ENCODE results near the gene RAB28. TPM values are rescaled to one million over a fixed set of nuclear protein-coding genes. Genes with fewer than 3 reads are reported as not detected.

The RAB28 gene
- total RNA-seq, 4 donors from 2014 or later = 18.7 to 34.2 (median 20.1) TPM

GRCh38 chr4:13367691-13368090 lies 116.4 kb downstream of the RAB28 start:
- no peak for TF ChIP-seq CTCF (IDR thresholded peaks at IDR 0.05; ENCODE audit: low read depth)

GRCh38 chr4:13367244-13367643 lies 116.9 kb downstream of the RAB28 start:
- TF ChIP-seq CTCF (IDR thresholded peaks at IDR 0.05; ENCODE audit: low read depth) = no peak

GRCh38 chr4:13365195-13365594 lies 118.9 kb downstream of the RAB28 start:
- TF ChIP-seq CTCF (IDR thresholded peaks at IDR 0.05; ENCODE audit: low read depth) = no peak

- no peak for TF ChIP-seq CTCF (IDR thresholded peaks at IDR 0.05; ENCODE audit: low read depth)
Observed at GRCh38 chr4:13364653-13365052, 119.5 kb downstream of the RAB28 start.

- TF ChIP-seq CTCF (IDR thresholded peaks at IDR 0.05; ENCODE audit: low read depth) = no peak
Observed at GRCh38 chr4:13364172-13364571, 120.0 kb downstream of the RAB28 start.

- no peak for TF ChIP-seq CTCF (IDR thresholded peaks at IDR 0.05; ENCODE audit: low read depth)
Observed at GRCh38 chr4:13359809-13360208, 124.3 kb downstream of the RAB28 start.

- no peak for TF ChIP-seq CTCF (IDR thresholded peaks at IDR 0.05; ENCODE audit: low read depth)
Observed at GRCh38 chr4:13355111-13355880, 128.8 kb downstream of the RAB28 start.
